ENCODE measurements around the gene CWH43.
"Not testable (repeated sequence)": the region's sequence is repeated elsewhere in the genome, so short reads cannot be mapped to it uniquely, and the experiment has no call there.

The CWH43 gene

DNA sequence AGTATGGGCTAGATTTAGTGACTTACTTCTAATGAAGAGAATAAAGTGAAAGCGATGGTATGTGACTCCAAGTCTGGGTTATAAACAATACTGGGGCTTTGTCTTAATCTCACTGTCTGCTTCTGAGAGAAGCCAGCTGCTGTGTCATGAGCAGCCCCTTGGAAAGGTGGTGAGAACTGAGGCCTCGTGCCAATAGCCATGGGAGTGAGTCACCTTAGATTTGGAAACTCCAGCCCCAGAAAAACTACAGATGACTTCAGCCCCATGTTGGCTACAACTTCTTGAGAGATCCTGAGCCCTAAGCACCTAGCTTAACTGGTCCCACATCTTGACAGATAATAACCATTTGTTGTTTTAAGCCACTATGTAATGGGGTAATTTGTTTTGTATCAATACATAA, 77.6 kb downstream of the CWH43 start:
- H3K4me3 ChIP-seq (ENCODE audit: control insufficient read depth, low read depth, low read length), result no peak overlapping the region
- TF ChIP-seq, protein P1, sequence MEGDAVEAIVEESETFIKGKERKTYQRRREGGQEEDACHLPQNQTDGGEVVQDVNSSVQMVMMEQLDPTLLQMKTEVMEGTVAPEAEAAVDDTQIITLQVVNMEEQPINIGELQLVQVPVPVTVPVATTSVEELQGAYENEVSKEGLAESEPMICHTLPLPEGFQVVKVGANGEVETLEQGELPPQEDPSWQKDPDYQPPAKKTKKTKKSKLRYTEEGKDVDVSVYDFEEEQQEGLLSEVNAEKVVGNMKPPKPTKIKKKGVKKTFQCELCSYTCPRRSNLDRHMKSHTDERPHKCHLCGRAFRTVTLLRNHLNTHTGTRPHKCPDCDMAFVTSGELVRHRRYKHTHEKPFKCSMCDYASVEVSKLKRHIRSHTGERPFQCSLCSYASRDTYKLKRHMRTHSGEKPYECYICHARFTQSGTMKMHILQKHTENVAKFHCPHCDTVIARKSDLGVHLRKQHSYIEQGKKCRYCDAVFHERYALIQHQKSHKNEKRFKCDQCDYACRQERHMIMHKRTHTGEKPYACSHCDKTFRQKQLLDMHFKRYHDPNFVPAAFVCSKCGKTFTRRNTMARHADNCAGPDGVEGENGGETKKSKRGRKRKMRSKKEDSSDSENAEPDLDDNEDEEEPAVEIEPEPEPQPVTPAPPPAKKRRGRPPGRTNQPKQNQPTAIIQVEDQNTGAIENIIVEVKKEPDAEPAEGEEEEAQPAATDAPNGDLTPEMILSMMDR (conservative IDR thresholded peaks at IDR 0.05; ENCODE audit: control insufficient read depth, insufficient read depth, low read depth, low read length), result no peak
- DNase-seq (ENCODE audit: low read depth), result peak; percentile 1

DNA sequence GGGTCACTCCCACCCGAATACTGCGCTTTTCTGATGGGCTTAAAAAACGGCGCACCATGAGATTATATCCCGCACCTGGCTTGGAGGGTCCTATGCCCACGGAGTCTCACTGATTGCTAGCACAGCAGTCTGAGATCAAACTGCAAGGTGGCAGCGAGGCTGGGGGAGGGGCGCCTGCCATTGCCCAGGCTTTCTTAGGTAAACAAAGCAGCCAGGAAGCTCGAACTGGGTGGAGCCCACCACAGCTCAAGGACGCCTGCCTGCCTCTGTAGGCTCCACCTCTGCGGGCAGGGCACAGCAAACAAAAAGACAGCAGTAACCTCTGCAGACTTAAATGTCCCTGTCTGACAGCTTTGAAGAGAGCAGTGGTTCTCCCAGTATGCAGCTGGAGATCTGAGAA, 86.1 kb downstream of the CWH43 start:
- not testable (repeated sequence) for DNase-seq (ENCODE audit: low read depth); H3K4me3 ChIP-seq (ENCODE audit: control insufficient read depth, low read depth, low read length)

DNA sequence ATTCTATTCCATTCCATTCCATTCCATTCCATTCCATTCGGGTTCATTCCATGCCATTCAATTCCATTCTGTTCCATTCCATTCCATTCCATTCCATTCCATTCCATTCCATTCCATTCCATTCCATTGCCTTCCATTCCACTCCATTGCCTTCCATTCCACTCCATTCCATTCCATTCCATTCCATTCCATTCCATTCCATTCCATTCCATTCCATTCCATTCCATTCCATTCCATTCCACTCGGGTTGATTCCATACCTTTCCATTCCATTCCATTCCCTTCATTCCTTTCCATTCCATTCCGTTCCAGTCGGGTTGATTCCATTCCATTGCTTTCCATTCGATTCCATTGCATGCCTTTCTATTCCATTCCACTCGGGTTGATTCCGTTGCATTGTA, 105.8 kb downstream of the CWH43 start:
- DNase-seq (ENCODE audit: low read depth); H3K4me3 ChIP-seq (ENCODE audit: control insufficient read depth, low read depth, low read length): not testable (repeated sequence)

DNA sequence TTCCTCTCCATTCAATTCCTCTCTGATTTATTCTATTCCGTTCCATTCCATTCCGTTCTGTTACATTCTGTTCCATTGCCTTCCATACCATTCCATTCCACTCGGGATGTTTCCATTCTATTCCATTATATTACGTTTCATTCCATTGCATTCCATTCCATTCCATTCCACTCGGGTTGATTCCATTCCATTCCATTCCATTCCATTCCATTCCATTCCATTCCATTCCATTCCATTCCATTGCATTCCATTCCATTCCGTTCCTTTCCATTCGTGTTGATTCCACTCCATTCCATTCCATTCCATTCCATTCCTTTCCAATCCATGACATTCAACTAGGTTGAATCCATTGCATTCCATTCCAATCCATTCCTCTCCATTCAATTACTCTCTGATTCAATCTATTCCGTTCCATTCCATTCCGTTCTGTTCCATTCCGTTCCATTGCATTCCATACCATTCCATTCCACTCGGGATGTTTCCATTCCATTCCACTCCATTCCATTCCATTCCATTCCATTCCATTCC, 106.6 kb downstream of the CWH43 start:
- not testable (repeated sequence) for H3K4me3 ChIP-seq (ENCODE audit: control insufficient read depth, low read depth, low read length)
- peak; percentile 63 for DNase-seq (ENCODE audit: low read depth)

DNA sequence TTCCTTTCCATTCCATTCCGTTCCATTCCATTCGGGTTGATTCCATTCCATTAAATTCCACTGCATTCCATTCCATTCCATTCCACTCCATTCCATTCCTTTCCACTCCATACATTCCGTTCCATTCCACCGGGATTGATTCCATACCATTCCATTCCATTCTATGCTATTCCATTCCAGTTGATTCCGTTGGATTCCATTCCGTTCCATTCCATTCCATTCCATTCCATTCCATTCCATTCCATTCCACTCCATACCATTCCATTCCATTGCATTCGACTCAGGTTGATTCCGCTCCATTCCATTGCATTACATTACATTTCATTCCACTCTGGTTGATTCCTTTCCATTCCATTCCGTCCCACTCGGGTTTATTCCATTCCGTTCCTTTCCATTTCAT, 110.1 kb downstream of the CWH43 start:
- not testable (repeated sequence) for DNase-seq (ENCODE audit: low read depth); H3K4me3 ChIP-seq (ENCODE audit: control insufficient read depth, low read depth, low read length)

DNA sequence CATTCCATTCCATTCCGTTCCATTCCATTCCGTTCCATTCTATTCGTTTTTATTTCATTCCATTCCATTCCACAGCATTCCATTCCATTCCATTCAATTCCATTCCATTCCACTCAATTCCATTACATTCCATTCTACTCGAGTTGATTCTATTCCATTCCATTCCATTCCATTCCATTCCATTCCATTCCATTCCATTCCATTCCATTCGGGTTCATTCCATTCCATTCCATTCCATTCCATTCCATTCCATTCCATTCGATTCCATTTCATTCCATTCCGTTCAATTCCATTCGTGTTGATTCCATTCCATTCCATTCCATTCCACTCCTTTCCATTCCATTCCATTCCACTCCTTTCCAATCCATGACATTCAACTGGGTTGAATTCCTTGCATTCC, 110.6 kb downstream of the CWH43 start:
- not testable (repeated sequence) for DNase-seq (ENCODE audit: low read depth); H3K4me3 ChIP-seq (ENCODE audit: control insufficient read depth, low read depth, low read length)

DNA sequence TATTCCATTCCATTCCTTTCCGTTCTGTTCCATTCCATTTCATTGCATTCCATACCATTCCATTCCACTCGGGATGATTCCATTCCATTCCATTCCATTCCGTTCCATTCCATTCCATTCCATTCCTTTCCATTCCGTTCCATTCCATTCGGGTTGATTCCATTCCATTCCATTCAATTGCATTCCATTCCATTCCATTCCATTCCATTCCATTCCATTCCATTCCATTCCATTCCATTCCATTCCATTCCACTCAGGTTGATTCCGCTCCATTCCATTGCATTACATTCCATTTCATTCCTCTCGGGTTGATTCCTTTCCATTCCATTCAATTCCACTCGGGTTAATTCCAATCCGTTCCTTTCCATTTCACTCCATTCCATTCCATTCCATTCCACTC, 111.0 kb downstream of the CWH43 start:
- not testable (repeated sequence) for H3K4me3 ChIP-seq (ENCODE audit: control insufficient read depth, low read depth, low read length); DNase-seq (ENCODE audit: low read depth)

DNA sequence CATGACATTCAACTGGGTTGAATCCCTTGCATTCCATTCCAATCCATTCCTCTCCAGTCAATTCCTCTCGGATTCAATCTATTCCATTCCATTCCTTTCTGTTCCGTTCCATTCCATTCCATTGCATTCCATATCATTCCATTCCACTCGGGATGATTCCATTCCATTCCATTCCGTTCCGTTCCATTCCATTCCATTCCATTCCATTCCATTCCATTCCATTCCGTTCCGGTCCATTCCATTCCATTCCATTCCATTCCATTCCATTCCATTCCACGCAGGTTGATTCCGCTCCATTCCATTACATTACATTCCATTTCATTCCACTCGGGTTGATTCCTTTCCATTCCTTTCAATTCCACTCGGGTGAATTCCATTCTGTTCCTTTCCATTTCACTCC, 111.4 kb downstream of the CWH43 start:
- not testable (repeated sequence) for DNase-seq (ENCODE audit: low read depth)

DNA sequence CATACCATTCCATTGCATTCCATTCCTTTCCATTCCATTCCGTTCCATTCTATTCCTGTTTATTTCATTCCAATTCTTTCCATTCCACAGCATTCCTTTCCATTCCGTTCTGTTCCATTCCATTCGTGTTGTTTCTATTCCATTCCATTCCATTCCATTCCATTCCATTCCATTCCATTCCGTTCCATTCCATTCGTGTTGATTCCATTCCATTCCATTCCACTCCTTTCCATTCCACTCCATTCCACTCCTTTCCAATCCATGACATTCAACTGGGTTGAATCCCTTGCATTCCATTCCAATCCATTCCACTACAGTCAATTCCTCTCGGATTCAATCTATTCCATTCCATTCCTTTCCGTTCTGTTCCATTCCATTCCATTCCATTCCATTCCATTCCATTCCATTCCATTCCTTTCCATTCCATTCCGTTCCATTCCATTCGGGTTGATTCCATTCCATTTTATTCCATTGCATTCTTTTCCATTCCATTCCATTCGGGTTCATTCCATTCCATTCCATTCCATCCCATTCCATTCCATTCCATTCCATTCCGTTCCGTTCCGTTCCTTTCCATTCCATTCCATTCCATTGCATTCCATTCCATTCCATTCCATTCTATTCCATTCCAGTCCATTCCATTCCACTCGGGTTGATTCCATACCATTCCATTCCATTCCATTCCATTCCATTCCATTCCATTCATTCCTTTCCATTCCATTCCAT, 112.1 kb downstream of the CWH43 start:
- DNase-seq (ENCODE audit: low read depth); H3K4me3 ChIP-seq (ENCODE audit: control insufficient read depth, low read depth, low read length): not testable (repeated sequence)

More for the DNA sequence above, 111.4 kb downstream of the CWH43 start:
- not testable (repeated sequence) for H3K4me3 ChIP-seq (ENCODE audit: control insufficient read depth, low read depth, low read length)

DNA sequence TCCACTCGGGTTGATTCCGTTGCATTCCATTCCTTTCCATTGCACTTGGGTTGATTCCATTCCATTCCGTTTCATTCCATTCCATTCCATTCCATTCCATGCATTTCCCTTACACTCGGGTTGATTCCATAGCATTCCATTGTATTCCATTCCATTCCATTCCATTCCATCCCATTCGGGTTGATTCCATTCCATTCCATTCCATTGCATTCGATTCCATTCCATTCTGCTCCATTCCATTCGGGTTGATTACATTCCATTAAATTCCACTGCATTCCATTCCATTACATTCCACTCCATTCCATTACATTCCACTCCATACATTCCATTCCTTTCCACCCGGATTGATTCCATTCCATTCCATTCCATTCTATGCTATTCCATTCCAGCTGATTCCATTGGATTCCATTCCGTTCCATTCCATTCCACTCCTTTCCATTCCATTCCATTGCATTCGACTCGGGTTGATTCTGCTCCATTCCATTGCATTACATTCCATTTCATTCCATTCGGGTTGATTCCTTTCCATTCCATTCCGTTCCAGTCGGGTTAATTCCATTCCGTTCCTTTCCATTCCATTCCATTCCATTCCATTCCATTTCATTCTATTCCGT, 113.9 kb downstream of the CWH43 start:
- DNase-seq (ENCODE audit: low read depth), result peak; percentile 58

DNA sequence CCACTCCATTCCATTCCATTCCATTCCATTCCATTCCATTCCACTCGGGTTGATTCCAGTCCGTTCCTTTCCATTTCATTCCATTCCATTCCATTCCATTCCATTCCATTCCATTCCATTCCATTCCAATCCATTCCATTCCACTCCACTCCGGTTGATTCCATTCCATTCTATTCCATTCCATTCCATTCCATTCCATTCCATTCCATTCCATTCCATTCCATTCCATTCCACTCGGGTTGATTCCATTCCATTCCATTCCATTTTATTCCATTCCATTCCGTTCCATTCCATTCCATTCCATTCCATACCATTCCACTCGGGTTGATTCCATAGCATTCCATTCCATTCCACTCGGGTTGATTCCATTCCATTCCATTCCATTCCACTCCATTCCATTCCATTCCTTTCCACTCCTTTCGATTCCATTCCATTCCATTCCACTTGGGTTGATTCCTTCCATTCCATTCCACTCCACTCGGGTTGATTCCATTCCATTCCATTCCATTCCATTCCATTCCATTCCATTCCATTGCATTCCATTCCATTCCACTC, 116.3 kb downstream of the CWH43 start:
- not testable (repeated sequence) for H3K4me3 ChIP-seq (ENCODE audit: control insufficient read depth, low read depth, low read length)
- DNase-seq (ENCODE audit: low read depth), result peak; percentile 47

More for the DNA sequence above, 113.9 kb downstream of the CWH43 start:
- not testable (repeated sequence) for H3K4me3 ChIP-seq (ENCODE audit: control insufficient read depth, low read depth, low read length)

DNA sequence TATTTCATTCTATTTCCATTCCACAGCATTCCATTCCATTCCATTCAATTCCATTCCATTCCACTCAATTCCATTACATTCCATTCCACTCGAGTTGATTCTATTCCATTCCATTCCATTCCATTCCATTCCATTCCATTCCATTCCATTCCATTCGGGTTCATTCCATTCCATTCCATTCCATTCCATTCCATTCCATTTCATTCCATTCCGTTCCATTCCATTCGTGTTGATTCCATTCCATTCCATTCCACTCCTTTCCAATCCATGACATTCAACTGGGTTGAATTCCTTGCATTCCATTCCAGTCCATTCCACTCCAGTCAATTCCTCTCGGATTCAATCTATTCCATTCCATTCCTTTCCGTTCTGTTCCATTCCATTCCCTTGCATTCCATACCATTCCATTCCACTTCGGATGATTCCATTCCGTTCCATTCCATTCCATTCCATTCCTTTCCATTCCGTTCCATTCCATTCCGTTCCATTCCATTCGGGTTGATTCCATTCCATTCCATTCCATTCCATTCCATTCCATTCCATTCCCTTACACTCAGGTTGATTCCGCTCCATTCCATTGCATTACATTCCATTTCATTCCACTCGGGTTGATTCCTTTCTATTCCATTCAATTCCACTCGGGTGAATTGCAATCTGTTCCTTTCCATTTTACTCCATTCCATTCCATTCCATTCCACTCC, 117.5 kb downstream of the CWH43 start:
- H3K4me3 ChIP-seq (ENCODE audit: control insufficient read depth, low read depth, low read length); DNase-seq (ENCODE audit: low read depth): not testable (repeated sequence)

DNA sequence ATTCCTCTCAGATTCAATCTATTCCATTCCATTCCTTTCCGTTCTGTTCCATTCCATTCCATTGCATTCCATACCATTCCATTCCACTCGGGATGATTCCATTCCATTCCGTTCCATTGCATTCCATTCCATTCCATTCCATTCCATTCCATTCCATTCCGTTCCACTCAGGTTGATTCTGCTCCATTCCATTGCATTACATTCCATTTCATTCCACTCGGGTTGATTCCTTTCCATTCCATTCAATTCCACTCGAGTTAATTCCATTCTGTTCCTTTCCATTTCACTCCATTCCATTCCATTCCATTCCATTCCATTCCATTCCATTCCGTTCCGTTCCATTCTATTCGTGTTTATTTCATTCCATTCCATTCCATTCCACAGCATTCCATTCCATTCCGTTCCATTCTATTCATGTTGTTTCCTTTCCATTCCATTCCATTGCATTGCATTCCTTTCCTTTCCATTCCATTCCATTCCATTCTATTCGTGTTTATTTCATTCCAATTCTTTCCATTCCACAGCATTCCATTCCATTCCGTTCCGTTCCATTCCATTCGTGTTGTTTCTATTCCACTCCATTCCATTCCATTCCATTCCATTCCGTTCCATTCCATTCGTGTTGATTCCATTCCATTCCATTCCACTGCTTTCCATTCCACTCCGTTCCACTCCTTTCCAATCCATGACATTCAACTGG, 118.3 kb downstream of the CWH43 start:
- not testable (repeated sequence) for H3K4me3 ChIP-seq (ENCODE audit: control insufficient read depth, low read depth, low read length)
- DNase-seq (ENCODE audit: low read depth), result peak; percentile 53

DNA sequence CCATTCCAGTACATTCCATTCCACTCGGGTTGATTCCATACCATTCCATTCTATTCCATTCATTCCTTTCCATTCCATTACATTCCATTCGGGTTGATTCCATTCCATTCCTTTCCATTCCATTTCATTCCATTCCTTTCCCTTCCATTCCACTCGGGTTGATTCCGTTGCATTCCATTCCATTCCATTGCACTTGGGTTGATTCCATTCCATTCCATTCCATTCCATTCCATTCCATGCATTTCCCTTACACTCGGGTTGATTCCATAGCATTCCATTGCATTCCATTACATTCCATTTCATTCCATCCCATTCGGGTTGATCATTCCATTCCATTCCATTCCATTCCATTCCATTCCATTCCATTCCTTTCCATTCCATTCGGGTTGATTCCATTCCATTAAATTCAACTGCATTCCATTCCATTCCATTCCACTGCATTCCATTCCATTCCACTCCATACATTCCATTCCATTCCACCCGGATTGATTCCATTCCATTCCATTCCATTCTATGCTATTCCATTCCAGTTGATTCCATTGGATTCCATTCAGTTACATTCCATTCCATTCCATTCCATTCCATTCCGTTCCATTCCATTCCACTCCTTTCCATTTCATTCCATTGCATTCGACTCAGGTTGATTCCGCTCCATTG, 119.3 kb downstream of the CWH43 start:
- DNase-seq (ENCODE audit: low read depth), result peak; percentile 45

DNA sequence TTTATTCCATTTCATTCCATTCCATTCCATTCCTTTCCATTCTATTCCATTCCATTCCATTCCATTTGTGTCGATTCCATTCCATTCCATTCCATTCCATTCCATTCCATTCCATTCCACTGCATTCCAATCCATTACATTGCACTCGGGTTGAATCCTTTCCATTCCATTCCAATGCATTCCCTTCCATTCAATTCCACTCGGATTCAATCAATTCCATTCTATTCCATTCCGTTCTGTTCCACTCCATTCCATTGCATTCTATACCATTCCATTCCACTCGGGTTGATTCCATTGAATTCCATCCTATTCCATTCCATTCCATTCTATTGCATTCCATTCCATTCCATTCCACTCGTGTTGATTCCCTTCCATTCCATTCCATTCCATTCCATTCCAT, 121.2 kb downstream of the CWH43 start:
- DNase-seq (ENCODE audit: low read depth), result peak; percentile 60
- not testable (repeated sequence) for H3K4me3 ChIP-seq (ENCODE audit: control insufficient read depth, low read depth, low read length)

More for the DNA sequence above, 119.3 kb downstream of the CWH43 start:
- H3K4me3 ChIP-seq (ENCODE audit: control insufficient read depth, low read depth, low read length), result not testable (repeated sequence)

DNA sequence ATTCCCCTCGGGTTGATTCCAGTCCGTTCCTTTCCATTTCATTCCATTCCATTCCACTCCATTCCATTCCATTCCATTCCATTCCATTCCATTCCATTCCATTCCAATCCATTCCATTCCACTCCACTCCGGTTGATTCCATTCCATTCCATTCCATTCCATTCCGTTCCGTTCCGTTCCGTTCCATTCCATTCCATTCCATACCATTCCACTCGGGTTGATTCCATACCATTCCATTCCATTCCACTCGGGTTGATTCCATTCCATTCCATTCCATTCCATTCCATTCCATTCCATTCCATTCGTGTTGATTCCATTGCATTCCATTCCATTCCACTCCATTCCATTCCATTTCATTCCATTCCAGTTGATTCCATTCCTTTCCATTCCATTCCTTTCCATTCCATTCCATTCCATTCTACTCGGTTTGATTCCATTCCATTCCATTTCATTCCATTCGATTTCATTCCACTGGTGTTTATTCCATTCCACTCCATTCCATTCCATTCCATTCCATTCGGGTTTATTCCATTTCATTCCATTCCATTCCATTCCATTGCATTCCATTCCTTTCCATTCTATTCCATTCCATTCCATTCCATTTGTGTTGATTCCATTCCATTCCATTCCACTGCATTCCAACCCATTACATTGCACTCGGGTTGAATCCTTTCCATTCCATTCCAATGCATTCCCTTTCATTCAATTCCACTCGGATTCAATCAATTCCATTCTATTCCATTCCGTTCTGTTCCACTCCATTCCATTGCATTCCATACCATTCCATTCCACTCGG, 122.3 kb downstream of the CWH43 start:
- DNase-seq (ENCODE audit: low read depth); H3K4me3 ChIP-seq (ENCODE audit: control insufficient read depth, low read depth, low read length): not testable (repeated sequence)
